ENCODE data around the gene MYB.

MYB gene

DNA sequence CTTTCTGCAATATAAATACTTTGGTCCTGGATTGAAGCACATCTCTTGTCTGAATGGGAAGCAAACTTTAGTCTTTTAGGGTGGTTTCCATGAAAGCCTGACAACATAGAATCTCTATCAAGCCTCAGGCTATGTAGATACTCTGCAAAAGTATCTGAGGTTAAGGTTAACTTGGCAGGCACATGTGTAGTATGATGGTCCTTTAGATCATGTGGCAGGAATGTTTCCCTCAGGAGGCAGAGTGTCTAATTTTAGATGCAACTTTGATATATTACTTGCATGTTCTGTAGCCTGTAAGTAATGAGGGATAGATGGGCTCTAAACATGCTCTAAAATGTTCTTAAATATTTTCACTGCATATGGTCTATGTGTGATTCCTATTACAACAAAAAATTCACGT is 8.2 kb downstream of the MYB start:
- DNase-seq (ENCODE audit: low spot score): no peak

GRCh38 chr6:135191508-135192255 is 10.6 kb downstream of the MYB start:
- no peak for DNase-seq (ENCODE audit: low spot score)

DNA sequence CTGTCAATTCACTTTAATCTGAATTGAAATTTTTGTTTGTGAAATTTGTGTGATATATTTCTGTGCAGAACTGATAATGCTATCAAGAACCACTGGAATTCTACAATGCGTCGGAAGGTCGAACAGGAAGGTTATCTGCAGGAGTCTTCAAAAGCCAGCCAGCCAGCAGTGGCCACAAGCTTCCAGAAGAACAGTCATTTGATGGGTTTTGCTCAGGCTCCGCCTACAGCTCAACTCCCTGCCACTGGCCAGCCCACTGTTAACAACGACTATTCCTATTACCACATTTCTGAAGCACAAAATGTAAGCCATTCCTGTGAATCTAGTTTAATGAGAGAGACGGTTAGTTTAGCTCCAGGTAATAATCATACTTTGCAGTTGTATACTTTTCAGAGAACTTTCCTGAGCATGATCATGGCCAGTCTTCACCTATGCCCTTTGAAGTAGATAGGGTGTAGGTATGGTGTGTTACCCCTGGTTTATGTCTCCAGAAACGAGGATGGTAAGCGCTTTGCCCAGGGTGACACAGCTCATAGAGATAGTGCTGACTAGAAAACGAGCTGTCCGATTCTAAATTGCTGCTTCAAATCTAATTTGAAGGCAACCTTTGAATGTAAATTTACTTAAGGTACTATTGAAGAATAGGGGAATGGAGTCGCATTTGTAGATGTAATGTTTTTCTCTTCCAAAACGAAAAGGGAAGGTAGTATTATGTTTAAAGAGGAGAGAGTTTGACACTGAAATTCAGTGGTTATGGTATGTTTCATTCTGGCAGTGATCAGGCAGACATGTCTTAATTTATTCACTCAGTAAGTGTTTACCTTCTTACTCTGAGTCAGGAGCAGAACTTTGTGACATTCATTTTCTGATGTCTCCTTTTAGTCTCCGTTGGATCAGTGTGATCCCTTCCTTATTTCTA is 11.4 kb downstream of the MYB start:
- no peak for DNase-seq (ENCODE audit: low spot score)

DNA sequence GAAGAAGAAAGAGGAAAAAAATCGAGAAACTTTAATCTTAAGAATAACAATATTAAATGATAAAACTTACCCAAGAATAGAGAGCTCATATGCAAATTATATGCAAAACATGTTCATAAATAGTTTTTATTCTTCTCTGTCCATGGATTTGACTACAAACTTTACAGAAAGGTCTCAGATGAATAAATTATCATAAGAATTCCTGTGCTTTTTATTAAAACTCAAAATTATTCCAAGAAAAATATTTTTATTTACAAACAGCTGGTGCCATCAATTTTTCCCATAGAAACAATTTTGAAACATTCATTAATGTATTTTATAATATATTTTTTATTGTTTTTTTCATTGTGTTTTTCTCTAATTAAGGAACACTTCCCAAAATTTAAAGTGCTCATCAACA is 12.1 kb downstream of the MYB start:
- no peak for DNase-seq (ENCODE audit: low spot score)

DNA sequence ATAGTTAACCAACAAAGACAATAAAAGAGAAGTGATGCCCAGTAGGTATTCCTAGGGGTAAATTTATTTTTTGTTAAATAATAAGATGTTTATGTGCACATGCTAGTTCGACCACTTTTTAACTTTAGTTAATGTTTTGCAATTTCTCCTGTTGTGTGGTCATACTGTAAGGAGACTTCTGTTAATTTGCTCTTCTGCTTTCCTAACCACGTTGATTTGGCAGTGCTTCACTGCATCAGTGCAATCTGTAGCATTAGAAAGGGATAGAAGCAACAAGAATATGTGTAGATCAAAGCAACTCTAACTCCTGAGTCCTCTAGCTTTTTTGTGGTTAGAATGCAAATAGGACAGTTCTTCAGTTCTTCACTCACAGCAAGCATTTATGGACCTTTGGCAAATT is 13.9 kb downstream of the MYB start:
- DNase-seq (ENCODE audit: low spot score): no peak

- no peak for DNase-seq (ENCODE audit: low spot score)
These were observed 14.4 kb downstream of the MYB start for GRCh38 chr6:135195522-135195921.

DNA sequence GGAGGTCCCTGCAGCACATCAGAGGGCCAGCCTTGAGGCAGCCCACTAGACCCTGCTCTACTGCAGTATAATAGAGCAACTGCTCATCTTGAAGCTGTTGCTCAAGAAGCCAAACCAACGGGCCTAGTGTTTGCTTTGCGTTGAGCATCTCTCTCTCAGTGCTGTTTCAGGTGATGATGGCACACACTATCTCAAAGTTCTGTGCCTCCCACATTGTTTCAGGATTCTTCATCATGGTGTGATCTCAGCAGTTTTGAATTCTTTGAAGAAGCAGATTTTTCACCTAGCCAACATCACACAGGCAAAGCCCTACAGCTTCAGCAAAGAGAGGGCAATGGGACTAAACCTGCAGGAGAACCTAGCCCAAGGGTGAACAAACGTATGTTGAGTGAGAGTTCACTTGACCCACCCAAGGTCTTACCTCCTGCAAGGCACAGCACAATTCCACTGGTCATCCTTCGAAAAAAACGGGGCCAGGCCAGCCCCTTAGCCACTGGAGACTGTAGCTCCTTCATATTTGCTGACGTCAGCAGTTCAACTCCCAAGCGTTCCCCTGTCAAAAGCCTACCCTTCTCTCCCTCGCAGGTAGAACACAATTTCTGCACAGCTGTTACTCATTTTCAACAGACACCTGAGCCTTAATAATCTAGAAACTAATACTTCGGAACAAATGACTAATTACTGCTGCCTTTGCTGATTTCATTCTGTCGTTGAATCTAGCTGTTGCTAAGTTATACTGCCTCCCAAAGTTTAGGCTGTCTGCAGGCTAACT is 15.8 kb downstream of the MYB start:
- no peak for DNase-seq (ENCODE audit: low spot score)

- DNase-seq (ENCODE audit: low spot score): no peak
These were observed 21.7 kb downstream of the MYB start for GRCh38 chr6:135202836-135203235.

GRCh38 chr6:135204951-135205350 is 23.8 kb downstream of the MYB start:
- DNase-seq (ENCODE audit: low spot score): no peak

GRCh38 chr6:135209803-135210202 is 28.7 kb downstream of the MYB start:
- no peak for DNase-seq (ENCODE audit: low spot score)

DNA sequence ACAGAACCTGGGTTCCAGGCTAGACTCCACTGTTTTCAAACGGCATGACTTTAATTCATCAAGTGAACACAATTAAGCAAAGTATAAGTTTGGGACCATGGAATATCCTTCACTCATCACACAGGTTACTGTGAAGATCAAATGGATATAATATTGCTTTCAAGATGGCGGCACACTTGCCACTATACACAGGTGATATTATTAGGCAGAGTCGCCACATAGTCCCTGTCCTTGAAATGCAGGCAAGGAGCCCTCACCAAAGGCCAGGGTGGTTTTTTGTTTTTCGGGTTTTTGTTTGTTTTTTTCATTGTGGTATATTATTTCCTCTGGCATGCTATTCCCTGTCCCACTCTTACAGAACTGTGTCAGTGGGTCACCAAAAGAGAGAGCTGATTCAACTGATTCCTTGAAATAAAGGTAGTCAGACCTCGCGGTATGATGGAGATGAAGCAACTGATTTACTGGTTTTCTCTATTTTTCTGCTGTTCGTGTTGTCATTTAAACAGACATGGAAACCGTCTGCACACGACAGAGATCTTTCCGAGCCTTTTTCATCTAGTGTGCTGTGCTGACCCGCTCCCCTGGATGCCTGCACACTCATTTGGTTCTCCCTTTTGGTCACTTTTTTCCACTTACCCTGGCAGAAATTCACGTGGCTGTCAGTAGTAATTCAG is 29.7 kb downstream of the MYB start:
- DNase-seq (ENCODE audit: low spot score): no peak

GRCh38 chr6:135211306-135211702 is 30.2 kb downstream of the MYB start:
- no peak for DNase-seq (ENCODE audit: low spot score)

GRCh38 chr6:135212020-135212806 is 31.1 kb downstream of the MYB start:
- peak; percentile 21 for DNase-seq (ENCODE audit: low spot score)

GRCh38 chr6:135212935-135213334 is 31.8 kb downstream of the MYB start:
- peak; percentile 22 for DNase-seq (ENCODE audit: low spot score)

GRCh38 chr6:135213616-135214015 is 32.5 kb downstream of the MYB start:
- DNase-seq (ENCODE audit: low spot score): no peak

DNA sequence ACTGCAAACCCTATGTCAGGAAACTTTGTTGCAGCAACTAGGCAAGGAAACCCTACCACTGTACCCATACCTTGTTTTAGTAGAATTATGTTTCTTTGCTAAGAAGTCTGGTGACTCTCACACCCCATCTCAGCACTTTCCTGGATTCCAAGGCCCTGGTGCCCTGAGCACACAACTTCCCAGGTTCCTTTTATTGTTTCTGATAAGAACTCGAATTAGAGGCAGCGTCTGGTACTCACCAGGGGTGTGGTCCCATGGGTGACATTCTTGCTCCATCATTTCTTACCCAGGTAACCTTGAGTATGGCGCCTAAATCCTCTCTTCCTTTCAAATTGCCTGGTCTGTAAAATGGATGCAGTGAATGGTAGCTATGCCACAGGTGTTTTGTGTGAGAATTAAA is 34.1 kb downstream of the MYB start:
- no peak for DNase-seq (ENCODE audit: low spot score)

DNA sequence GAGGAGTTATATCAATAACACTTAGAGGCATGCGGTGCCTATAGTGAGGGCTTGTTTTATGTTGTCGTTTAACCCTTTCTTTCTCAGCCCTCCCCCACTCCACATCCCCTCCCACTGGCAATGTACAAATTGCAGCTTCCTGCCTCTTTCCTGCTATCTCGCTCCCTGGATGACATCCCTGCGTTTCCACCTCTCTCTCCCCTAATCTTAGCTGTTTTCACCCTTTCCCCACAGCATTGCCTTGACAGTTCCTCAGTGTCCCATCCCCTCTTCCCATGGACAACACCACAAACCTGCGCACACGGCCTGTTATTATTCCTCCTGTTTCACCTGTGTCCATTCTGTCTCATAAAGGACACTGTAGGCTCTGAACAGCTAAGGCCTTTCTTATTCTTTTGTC is 34.5 kb downstream of the MYB start:
- DNase-seq (ENCODE audit: low spot score): no peak

DNA sequence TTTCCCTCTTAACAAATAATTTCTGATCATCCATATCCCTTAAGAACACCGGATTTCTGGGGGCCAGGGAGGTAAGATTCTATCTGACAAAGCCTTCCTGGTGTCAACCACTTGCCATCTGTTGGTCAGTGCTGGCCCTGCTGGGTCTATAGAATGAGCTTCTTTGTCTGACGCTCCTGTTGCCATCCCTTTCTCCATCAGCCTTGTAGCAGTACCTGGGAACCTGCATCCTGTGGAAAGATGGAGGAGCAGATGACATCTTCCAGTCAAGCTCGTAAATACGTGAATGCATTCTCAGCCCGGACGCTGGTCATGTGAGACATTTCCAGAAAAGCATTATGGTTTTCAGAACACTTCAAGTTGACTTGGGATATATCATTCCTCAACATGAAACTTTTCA is 36.6 kb downstream of the MYB start:
- no peak for DNase-seq (ENCODE audit: low spot score)

DNA sequence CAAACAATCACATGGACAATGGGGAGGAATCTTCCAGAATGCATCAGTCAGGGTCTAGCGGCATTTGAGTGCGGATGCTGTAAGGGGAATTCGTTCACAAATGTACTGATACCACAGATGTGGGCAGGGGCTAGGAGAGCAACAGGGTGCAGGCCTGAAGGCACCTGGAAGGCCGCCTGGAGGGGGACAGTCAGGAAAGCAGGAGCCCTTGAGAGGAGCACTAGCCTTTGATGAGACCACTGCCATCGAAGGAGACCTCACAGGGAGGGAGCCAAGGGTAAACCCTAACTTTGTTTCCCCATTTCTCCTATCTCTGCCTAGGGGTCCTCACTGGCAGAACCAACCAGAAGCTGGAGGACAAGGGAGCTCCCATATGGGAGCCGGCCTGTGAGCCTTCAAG is 38.2 kb downstream of the MYB start:
- DNase-seq (ENCODE audit: low spot score): no peak

- DNase-seq (ENCODE audit: low spot score): no peak
These were observed 39.9 kb downstream of the MYB start for GRCh38 chr6:135221042-135221441.

- no peak for DNase-seq (ENCODE audit: low spot score)
These were observed 40.4 kb downstream of the MYB start for GRCh38 chr6:135221505-135221904.
